ENCODE measurements around the gene DLG3.

Gene DLG3

GRCh38 chrX:70525733-70526132, 81.1 kb downstream of the DLG3 start:
- no peak for DNase-seq (ENCODE audit: low spot score)

- DNase-seq (ENCODE audit: low spot score) = peak; percentile 44
Observed at GRCh38 chrX:70527053-70527452, 82.4 kb downstream of the DLG3 start.

- no peak for DNase-seq (ENCODE audit: low spot score)
Observed at GRCh38 chrX:70527610-70528345, 83.1 kb downstream of the DLG3 start.

- DNase-seq (ENCODE audit: low spot score) = no peak
Observed at GRCh38 chrX:70535198-70535597, 90.6 kb downstream of the DLG3 start.

- no peak for DNase-seq (ENCODE audit: low spot score)
Observed at GRCh38 chrX:70549429-70549828, 104.8 kb downstream of the DLG3 start.

GRCh38 chrX:70552130-70552704, 107.6 kb downstream of the DLG3 start:
- no peak for DNase-seq (ENCODE audit: low spot score)

GRCh38 chrX:70553516-70553915, 108.9 kb downstream of the DLG3 start:
- no peak for DNase-seq (ENCODE audit: low spot score)

GRCh38 chrX:70554081-70554480, 109.4 kb downstream of the DLG3 start:
- peak; percentile 7 for DNase-seq (ENCODE audit: low spot score)

- no peak for DNase-seq (ENCODE audit: low spot score)
Observed at GRCh38 chrX:70554523-70554922, 109.9 kb downstream of the DLG3 start.

- DNase-seq (ENCODE audit: low spot score) = no peak
Observed at GRCh38 chrX:70554948-70555347, 110.3 kb downstream of the DLG3 start.
